Ovary (tissue), 9 donors: ENCODE data around the gene CCDC188. TPM values are rescaled to one million over a fixed set of nuclear protein-coding genes. Genes with fewer than 3 reads are reported as not detected.

Experiments
- DNase-seq, 5 donors: peaks; one replicate each; pipeline ENCODE4 v3.0.0-alpha.2; 2019 to 2020
- H3K27ac ChIP-seq, 2 donors: fragments of 200-600 bp; one replicate each; pipeline versions ENCODE4 v1.5.1 to v1.8.0; 2019 to 2022
- H3K27me3 ChIP-seq: fragments of 200-600 bp; one replicate; pipeline ENCODE4 v1.8.0; 2022
- H3K36me3 ChIP-seq: fragments of 200-600 bp; sonication (generic); one replicate; pipeline ENCODE4 v1.5.1; 2019
- H3K4me1 ChIP-seq: one replicate; pipeline ENCODE4 v1.8.1; 2013; ENCODE audit warnings: mild to moderate bottlenecking, moderate library complexity; ENCODE audit not compliant: insufficient read depth
- H3K4me3 ChIP-seq: fragments of 200-600 bp; sonication (generic); one replicate; pipeline ENCODE4 v1.5.1; 2017
- H3K9me3 ChIP-seq, 2 donors: fragments of 200-600 bp in 1 of 2; sonication (generic) in 1 of 2; one replicate each; pipeline versions ENCODE4 v1.5.1 to v1.8.1; 2013 to 2019; ENCODE audit warnings: mild to moderate bottlenecking in 1 of 2, moderate library complexity in 1 of 2
- CTCF ChIP-seq, 3 donors: fragments of 450-650 bp in 2 of 3; fragments of 200-600 bp in 1 of 3; IDR thresholded peaks; one replicate each; pipeline versions ENCODE4 v1.5.1 to v1.8.0; 2016 to 2022; ENCODE audit warnings: antibody characterized with exemption in 3 of 3, mild to moderate bottlenecking in 1 of 3
- EP300 ChIP-seq: sonication (generic); formaldehyde crosslinking; IDR thresholded peaks from one replicate; pipeline ENCODE4 v1.6.1; 2017; ENCODE audit warnings: antibody characterized with exemption
- POLR2A ChIP-seq: fragments of 450-650 bp; IDR thresholded peaks from one replicate; pipeline ENCODE4 v1.6.1; 2017; ENCODE audit warnings: antibody characterized with exemption, mild to moderate bottlenecking, moderate library complexity
- WGBS, 3 donors: extraction: QIAGEN DNeasy Blood & Tissue Kit in 1 of 3; methylation state at CpG; one replicate each; pipeline versions ENCODE4 v1.1.5 to v1.1.7; 2013 to 2017; 5-methylcytosine and 5-hydroxymethylcytosine counted together
- intact Hi-C, 4 donors: fragments of 100-400 bp; cut with DNase I; formaldehyde crosslinking; loops; one replicate each; pipeline versions ENCODE4 v1.11.0 to v1.15.1; 2022 to 2023
- polyA plus RNA-seq, 2 donors: library from polyadenylated mRNA; stranded (reverse); fragments of 200-250 nt in 1 of 2; fragments of 350-450 nt in 1 of 2; fragmentation: Illumina TruSeq in 1 of 2; extraction: RNeasy Lipid Tissue Mini Kit (QIAGEN cat#74804) in 1 of 2; gene quantifications; one replicate each; pipeline ENCODE4 v1.2.3, GENCODE V29; 2013 to 2014
- total RNA-seq, 7 donors: library from RNA; depleted of rRNA in 2 of 7; stranded (reverse); fragments of >200 nt in 2 of 7; fragmentation: NEBNext Ultra II Directional in 3 of 7; extraction: Animal tissue kit (Norgen Biotek cat#: 25700) in 3 of 7; gene quantifications; one replicate each; pipeline versions ENCODE4 v1.1.0 to v1.2.4, GENCODE V29; 2016 to 2023
- donor health status: DM: no; HTN: no; CAD: no; lungs with moderate emphysema.
- donor health status: DM: no; HTN: no; CAD: no.
- donor health status: Bipolar disorder and iron deficiency.
- donor health status: DM: yes; HTN: yes; CAD: no.
- donor health status: DM: no; HTN: no; CAD: no.
- donor health status: DM: yes; HTN: yes; CAD: no.

Gene CCDC188
- total and polyA plus RNA-seq, 9 donors: 0.27 to 1.1 (median 0.42) TPM; not detected in 1

GRCh38 chr22:20149257-20150250 lies 1.3 kb downstream of the CCDC188 start:
- WGBS, 3 donors: 51 to 71% (median 55%) methylated on average over 29 to 32 of the region's 32 CpGs
- peak in 1 of 5 donors; percentile 21 for DNase-seq
- intact Hi-C loops: no loop called here
- Histone ChIP-seq H3K9me3 (no peaks in the 10 kb centered on the region), H3K4me3 (no peak overlapping the region), H3K27ac (no peak overlapping the region), H3K36me3 (no peaks in the 10 kb centered on the region), H3K27me3 (no peaks in the 10 kb centered on the region), H3K4me1 (no peaks in the 10 kb centered on the region)
- TF ChIP-seq EP300: no peak
- no peak for TF ChIP-seq CTCF (IDR thresholded peaks at IDR 0.05)
- no peak for TF ChIP-seq POLR2A

GRCh38 chr22:20148414-20148813 lies 2.4 kb downstream of the CCDC188 start:
- Histone ChIP-seq H3K4me1 (no peaks in the 10 kb centered on the region), H3K27me3 (no peaks in the 10 kb centered on the region), H3K4me3 (no peak overlapping the region), H3K9me3 (no peaks in the 10 kb centered on the region), H3K36me3 (no peaks in the 10 kb centered on the region), H3K27ac (no peak overlapping the region)
- DNase-seq: no peak
- WGBS, 3 donors: 77 to 85% (median 83%) methylated on average over 10 to 18 of the region's 18 CpGs
- TF ChIP-seq EP300 (no peak), CTCF (IDR thresholded peaks at IDR 0.05) (no peak), POLR2A (no peak)
- intact Hi-C loops: no loop called here

- TF ChIP-seq POLR2A: no peak
- TF ChIP-seq CTCF (IDR thresholded peaks at IDR 0.05): no peak
- TF ChIP-seq EP300: no peak
- Histone ChIP-seq H3K4me3 (no peak overlapping the region), H3K9me3 (no peaks in the 10 kb centered on the region), H3K27me3 (no peaks in the 10 kb centered on the region), H3K27ac (no peak overlapping the region), H3K4me1 (no peaks in the 10 kb centered on the region), H3K36me3 (no peaks in the 10 kb centered on the region)
- 75 to 81% (median 79%) methylated on average over 13 to 14 of the region's 14 CpGs for WGBS, 3 donors
- intact Hi-C loops: no loop called here
- DNase-seq: no peak
These were observed 3.4 kb downstream of the CCDC188 start for GRCh38 chr22:20147237-20147988.

GRCh38 chr22:20146777-20147176 lies 4.1 kb downstream of the CCDC188 start:
- no peaks in the 10 kb centered on the region for H3K4me1 ChIP-seq
- intact Hi-C loops: no loop called here
- no peak overlapping the region for H3K4me3 ChIP-seq
- no peaks in the 10 kb centered on the region for H3K9me3 ChIP-seq
- H3K36me3 ChIP-seq: no peaks in the 10 kb centered on the region
- H3K27ac ChIP-seq: no peak overlapping the region
- no peaks in the 10 kb centered on the region for H3K27me3 ChIP-seq
- DNase-seq: no peak
- TF ChIP-seq POLR2A (no peak), EP300 (no peak), CTCF (IDR thresholded peaks at IDR 0.05) (no peak)
- WGBS, 3 donors: 52 to 57% (median 54%) methylated on average over 14 to 22 of the region's 22 CpGs
